NCI-H69 (cell line): ENCODE results near the gene TBC1D25.

Experiments used
- DNase-seq: peaks from one replicate; lab custom pipeline; 2025; lab: John Stamatoyannopoulos, UW

TBC1D25 gene

DNA sequence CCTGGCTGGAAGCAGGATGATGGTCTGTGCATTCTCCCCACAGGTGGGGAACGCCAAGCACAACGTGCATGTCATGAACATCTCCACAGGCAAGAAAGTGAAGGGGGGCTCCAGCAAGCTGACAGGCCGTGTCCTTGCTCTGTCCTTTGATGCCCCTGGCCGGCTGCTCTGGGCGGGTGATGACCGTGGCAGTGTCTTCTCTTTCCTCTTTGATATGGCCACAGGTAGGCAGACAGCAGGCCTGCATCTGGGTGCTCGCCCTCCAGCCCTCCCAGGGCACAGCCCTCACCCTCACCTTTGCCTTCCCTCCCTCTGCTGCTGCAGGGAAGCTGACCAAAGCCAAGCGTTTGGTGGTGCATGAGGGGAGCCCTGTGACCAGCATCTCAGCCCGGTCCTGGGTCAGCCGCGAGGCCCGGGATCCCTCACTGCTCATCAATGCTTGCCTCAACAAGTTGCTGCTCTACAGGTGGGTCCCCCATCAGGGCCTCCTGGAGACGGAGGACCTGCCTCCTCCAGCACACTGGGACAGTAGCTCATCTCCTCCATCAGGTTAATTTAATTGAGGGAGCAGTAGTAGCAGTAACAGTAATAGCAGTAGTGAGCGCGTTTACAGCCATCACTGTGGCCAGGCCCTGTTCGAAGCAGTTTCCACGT, 62.4 kb downstream of the TBC1D25 start:
- DNase-seq: no peak

GRCh38 chrX:48604701-48605100, 65.2 kb downstream of the TBC1D25 start:
- DNase-seq: no peak

DNA sequence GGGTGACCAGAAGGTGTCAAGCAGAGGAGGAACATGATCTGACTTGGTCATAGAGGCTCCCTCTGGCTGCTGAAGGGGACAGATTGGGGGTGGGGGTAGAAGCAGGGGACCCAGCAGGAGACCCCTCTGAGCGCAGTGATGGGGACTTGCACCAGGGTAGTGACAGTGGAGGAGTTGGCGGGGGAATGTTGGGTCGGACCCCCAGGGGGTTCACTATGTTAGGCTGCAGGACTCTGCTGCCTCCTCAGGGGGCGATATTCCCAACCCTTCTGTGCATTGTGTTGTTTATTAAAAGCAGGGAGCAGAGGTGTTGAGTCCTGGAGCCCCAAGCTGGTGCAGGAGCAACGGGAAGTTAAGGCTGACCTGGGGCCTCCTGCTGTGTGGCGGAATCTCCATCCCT, 66.6 kb downstream of the TBC1D25 start:
- no peak for DNase-seq

- DNase-seq: no peak
Measured at GRCh38 chrX:48611703-48612102, 72.2 kb downstream of the TBC1D25 start.
